CD8-positive, alpha-beta memory T cell (primary cell): ENCODE measurements around the gene ARMH4. TPM values are rescaled to one million over a fixed set of nuclear protein-coding genes. Genes with fewer than 3 reads are reported as not detected.

ENCODE experiments used
- CTCF ChIA-PET: fragments of 350-600 bp; sonication (Branson Sonifier 250); formaldehyde crosslinking; loops from one replicate; lab custom pipeline; 2021; ENCODE audit warnings: antibody characterized with exemption; lab: Charles Lee
- POLR2A ChIA-PET: fragments of 350-600 bp; sonication (Branson Sonifier 250); formaldehyde crosslinking; loops from one replicate; lab custom pipeline; 2021; ENCODE audit warnings: antibody characterized with exemption; lab: Charles Lee
- DNase-seq, 5 donors: peaks; one replicate each; pipeline versions ENCODE4 v3.0.0 to v3.0.0-alpha.2; 2020 to 2022; ENCODE audit warnings: mixed read lengths in 1 of 5
- H3K27ac ChIP-seq: one replicate; pipeline ENCODE4 v1.7.0; 2013; ENCODE audit warnings: low read depth, mild to moderate bottlenecking, low read length, moderate library complexity
- H3K27me3 ChIP-seq: 2 replicates; pipeline ENCODE4 v1.7.0; 2013; ENCODE audit warnings: low read length, mild to moderate bottlenecking; ENCODE audit not compliant: insufficient read depth, poor library complexity, severe bottlenecking
- H3K36me3 ChIP-seq: 2 replicates; pipeline ENCODE4 v1.7.0; 2013; ENCODE audit warnings: mild to moderate bottlenecking, low read length, moderate library complexity; ENCODE audit not compliant: insufficient read depth
- H3K4me1 ChIP-seq: 2 replicates; pipeline ENCODE4 v1.7.0; 2013; ENCODE audit warnings: mild to moderate bottlenecking, low read length, moderate library complexity; ENCODE audit not compliant: insufficient read depth
- H3K4me3 ChIP-seq: 2 replicates; pipeline ENCODE4 v1.7.0; 2013; ENCODE audit warnings: mild to moderate bottlenecking, low read length
- H3K9me3 ChIP-seq: 2 replicates; pipeline ENCODE4 v1.7.0; 2013; ENCODE audit warnings: mild to moderate bottlenecking, low read length
- H3K27ac Mint-ChIP-seq, 8 donors: one replicate each; pipeline ENCODE4 v1.8.0; 2020 to 2021; ENCODE audit warnings: mixed read lengths in 8 of 8, mild to moderate bottlenecking in 6 of 8, inconsistent platforms in 3 of 8, moderate library complexity in 3 of 8
- H3K27me3 Mint-ChIP-seq, 2 donors: one replicate each; pipeline ENCODE4 v1.8.0; 2020 to 2021; ENCODE audit warnings: mixed read lengths in 2 of 2, mild to moderate bottlenecking in 1 of 2, moderate library complexity in 1 of 2
- H3K36me3 Mint-ChIP-seq, 3 donors: one replicate each; pipeline ENCODE4 v1.8.0; 2020 to 2021; ENCODE audit warnings: mixed read lengths in 3 of 3, inconsistent platforms in 1 of 3, mild to moderate bottlenecking in 1 of 3
- H3K4me1 Mint-ChIP-seq, 3 donors: one replicate each; pipeline ENCODE4 v1.8.0; 2020 to 2021; ENCODE audit warnings: mixed read lengths in 3 of 3, inconsistent platforms in 1 of 3, mild to moderate bottlenecking in 1 of 3
- H3K4me3 Mint-ChIP-seq, 7 donors: one replicate each; pipeline ENCODE4 v1.8.0; 2020 to 2021; ENCODE audit warnings: mixed read lengths in 7 of 7, mild to moderate bottlenecking in 6 of 7, moderate library complexity in 4 of 7, inconsistent platforms in 2 of 7
- H3K9me3 Mint-ChIP-seq, 5 donors: one replicate each; pipeline ENCODE4 v1.8.0; 2020 to 2022; ENCODE audit warnings: mixed read lengths in 5 of 5, mild to moderate bottlenecking in 3 of 5, moderate library complexity in 2 of 5, inconsistent platforms in 1 of 5
- polyA plus RNA-seq: library from polyadenylated mRNA; unstranded; fragments of 300-500 nt; fragmentation: Illumina TruSeq; gene quantifications from one replicate; pipeline ENCODE4 v1.2.3, GENCODE V29; 2021
- total RNA-seq, 2 experiments: library from RNA; stranded (reverse); gene quantifications; one replicate each; pipeline ENCODE4 v1.2.3, GENCODE V29; 2021

The ARMH4 gene
- total and polyA plus RNA-seq, 3 experiments from 2014 or later: 1.2 TPM; not detected in 2

- Mint-ChIP-seq H3K27ac (no peak overlapping the region), H3K27me3 (peaks cover 9 to 36% of the 10 kb centered on the region in 2 donors), H3K36me3 (no peaks in the 10 kb centered on the region), H3K4me3 (no peak overlapping the region), H3K9me3 (no peaks in the 10 kb centered on the region), H3K4me1 (no peaks in the 10 kb centered on the region)
- H3K27me3 ChIP-seq: no peaks in the 10 kb centered on the region
- no peaks in the 10 kb centered on the region for H3K36me3 ChIP-seq
- ChIA-PET CTCF (no interaction called here), POLR2A (no interaction called here)
- H3K4me1 ChIP-seq: no peaks in the 10 kb centered on the region
- DNase-seq: no peak
- no peaks in the 10 kb centered on the region for H3K9me3 ChIP-seq
- H3K4me3 ChIP-seq: no peak overlapping the region
- H3K27ac ChIP-seq: no peak overlapping the region
Measured at GRCh38 chr14:58160561-58160960, 8.5 kb upstream of the ARMH4 start.

- Histone ChIP-seq H3K27me3 (peaks cover 8% of the 10 kb centered on the region), H3K36me3 (no peaks in the 10 kb centered on the region), H3K27ac (no peak overlapping the region), H3K4me1 (peaks cover 4% of the 10 kb centered on the region), H3K4me3 (peak overlapping the region; percentile 51), H3K9me3 (no peaks in the 10 kb centered on the region)
- Mint-ChIP-seq H3K4me1 (peaks cover 12 to 17% (median 16%) of the 10 kb centered on the region in 3 donors), H3K27ac (peak overlapping the region in 1 of 8 donors; percentile 30), H3K27me3 (peaks cover 13 to 57% of the 10 kb centered on the region in 2 donors), H3K9me3 (no peaks in the 10 kb centered on the region), H3K4me3 (peak overlapping the region; percentile 54 to 90 (median 80)), H3K36me3 (no peaks in the 10 kb centered on the region)
- ChIA-PET POLR2A (interaction anchor here (0.6 kb wide), 1 partner anchor 250 kb away, joined by 3 read pairs; no protein-coding TSS in a partner anchor), CTCF (interaction anchor here (0.7 kb wide), 1 partner anchor 8 kb away, joined by 3 read pairs; no protein-coding TSS in a partner anchor)
- DNase-seq: no peak
Measured at GRCh38 chr14:58151133-58152013, 640 bp downstream of the ARMH4 start.

GRCh38 chr14:58150243-58150805 is 1.7 kb downstream of the ARMH4 start:
- POLR2A ChIA-PET: no interaction called here
- Mint-ChIP-seq H3K27ac (no peak overlapping the region), H3K4me3 (peak overlapping the region in 5 of 7 donors; percentile 54 to 90 (median 80)), H3K9me3 (no peaks in the 10 kb centered on the region), H3K27me3 (peaks cover 9 to 49% of the 10 kb centered on the region in 2 donors), H3K36me3 (no peaks in the 10 kb centered on the region), H3K4me1 (peaks cover 12 to 17% (median 16%) of the 10 kb centered on the region in 3 donors)
- H3K4me1 ChIP-seq: peaks cover 4% of the 10 kb centered on the region
- H3K4me3 ChIP-seq: no peak overlapping the region
- no peak overlapping the region for H3K27ac ChIP-seq
- no peaks in the 10 kb centered on the region for H3K36me3 ChIP-seq
- peaks cover 8% of the 10 kb centered on the region for H3K27me3 ChIP-seq
- DNase-seq: no peak
- CTCF ChIA-PET: interaction anchor here (0.6 to 1.4 kb wide), 2 partner anchors 18 to 27 kb away, joined by 3 read pairs; no protein-coding TSS in a partner anchor
- H3K9me3 ChIP-seq: no peaks in the 10 kb centered on the region

GRCh38 chr14:58149196-58149595 is 2.8 kb downstream of the ARMH4 start:
- H3K27ac ChIP-seq: no peak overlapping the region
- Mint-ChIP-seq H3K9me3 (no peaks in the 10 kb centered on the region), H3K4me1 (peaks cover 12 to 17% (median 16%) of the 10 kb centered on the region in 3 donors), H3K27me3 (peaks cover 7 to 41% of the 10 kb centered on the region in 2 donors), H3K36me3 (no peaks in the 10 kb centered on the region), H3K4me3 (no peak overlapping the region), H3K27ac (peak overlapping the region in 1 of 8 donors; percentile 13)
- peaks cover 8% of the 10 kb centered on the region for H3K27me3 ChIP-seq
- POLR2A ChIA-PET: no interaction called here
- CTCF ChIA-PET: interaction anchor here (1.4 kb wide), 1 partner anchor 28 kb away, joined by 3 read pairs; no protein-coding TSS in a partner anchor
- no peak overlapping the region for H3K4me3 ChIP-seq
- no peaks in the 10 kb centered on the region for H3K9me3 ChIP-seq
- peaks cover 4% of the 10 kb centered on the region for H3K4me1 ChIP-seq
- H3K36me3 ChIP-seq: no peaks in the 10 kb centered on the region
- no peak for DNase-seq

GRCh38 chr14:58146399-58146798 is 5.6 kb downstream of the ARMH4 start:
- Histone ChIP-seq H3K4me3 (no peak overlapping the region), H3K4me1 (no peaks in the 10 kb centered on the region), H3K27ac (no peak overlapping the region), H3K27me3 (peaks cover 1% of the 10 kb centered on the region), H3K36me3 (no peaks in the 10 kb centered on the region), H3K9me3 (no peaks in the 10 kb centered on the region)
- no peaks in the 10 kb centered on the region for H3K9me3 Mint-ChIP-seq
- H3K36me3 Mint-ChIP-seq: no peaks in the 10 kb centered on the region
- H3K4me1 Mint-ChIP-seq: peaks cover 5 to 7% (median 7%) of the 10 kb centered on the region in 3 donors
- H3K27me3 Mint-ChIP-seq: peaks cover 8 to 35% of the 10 kb centered on the region in 2 donors
- ChIA-PET CTCF (interaction anchor here (1.0 kb wide), 1 partner anchor 53 kb away, joined by 3 read pairs; no protein-coding TSS in a partner anchor), POLR2A (no interaction called here)
- no peak overlapping the region for H3K4me3 Mint-ChIP-seq
- no peak overlapping the region for H3K27ac Mint-ChIP-seq
- DNase-seq: no peak

GRCh38 chr14:58145936-58146335 is 6.1 kb downstream of the ARMH4 start:
- DNase-seq: no peak
- Histone ChIP-seq H3K36me3 (no peaks in the 10 kb centered on the region), H3K27ac (no peak overlapping the region), H3K27me3 (no peaks in the 10 kb centered on the region), H3K9me3 (no peaks in the 10 kb centered on the region), H3K4me1 (no peaks in the 10 kb centered on the region), H3K4me3 (no peak overlapping the region)
- H3K9me3 Mint-ChIP-seq: no peaks in the 10 kb centered on the region
- ChIA-PET POLR2A (no interaction called here), CTCF (no interaction called here)
- no peak overlapping the region for H3K27ac Mint-ChIP-seq
- no peak overlapping the region for H3K4me3 Mint-ChIP-seq
- H3K27me3 Mint-ChIP-seq: peaks cover 3 to 34% of the 10 kb centered on the region in 2 donors
- H3K36me3 Mint-ChIP-seq: no peaks in the 10 kb centered on the region
- peaks cover 2 to 3% (median 2%) of the 10 kb centered on the region in 3 donors for H3K4me1 Mint-ChIP-seq

GRCh38 chr14:58143106-58143505 is 8.9 kb downstream of the ARMH4 start:
- Histone ChIP-seq H3K9me3 (no peaks in the 10 kb centered on the region), H3K4me3 (no peak overlapping the region), H3K27me3 (no peaks in the 10 kb centered on the region), H3K36me3 (no peaks in the 10 kb centered on the region), H3K27ac (no peak overlapping the region), H3K4me1 (no peaks in the 10 kb centered on the region)
- CTCF ChIA-PET: interaction anchor here (1.1 kb wide), 1 partner anchor 9 kb away, joined by 3 read pairs; the partner anchor contains the start of gene ARMH4
- H3K9me3 Mint-ChIP-seq: no peaks in the 10 kb centered on the region
- no peaks in the 10 kb centered on the region for H3K36me3 Mint-ChIP-seq
- DNase-seq: no peak
- H3K27me3 Mint-ChIP-seq: peaks cover 5 to 20% of the 10 kb centered on the region in 2 donors
- POLR2A ChIA-PET: no interaction called here
- H3K27ac Mint-ChIP-seq: no peak overlapping the region
- H3K4me3 Mint-ChIP-seq: no peak overlapping the region
- no peaks in the 10 kb centered on the region for H3K4me1 Mint-ChIP-seq

- Histone ChIP-seq H3K36me3 (no peaks in the 10 kb centered on the region), H3K4me1 (no peaks in the 10 kb centered on the region), H3K4me3 (no peak overlapping the region), H3K27ac (no peak overlapping the region), H3K9me3 (no peaks in the 10 kb centered on the region), H3K27me3 (no peaks in the 10 kb centered on the region)
- H3K27me3 Mint-ChIP-seq: peaks cover 6 to 14% of the 10 kb centered on the region in 2 donors
- CTCF ChIA-PET: no interaction called here
- POLR2A ChIA-PET: no interaction called here
- no peaks in the 10 kb centered on the region for H3K36me3 Mint-ChIP-seq
- H3K4me3 Mint-ChIP-seq: no peak overlapping the region
- no peak overlapping the region for H3K27ac Mint-ChIP-seq
- H3K4me1 Mint-ChIP-seq: no peaks in the 10 kb centered on the region
- DNase-seq: no peak
- no peaks in the 10 kb centered on the region for H3K9me3 Mint-ChIP-seq
Measured at GRCh38 chr14:58141893-58142292, 10.1 kb downstream of the ARMH4 start.
